Fibroblast of pulmonary artery (primary cell): ENCODE measurements around the gene TMCO4.

Source experiments
- DNase-seq: peaks from one replicate; pipeline ENCODE4 v3.0.0-alpha.2; 2010; ENCODE audit warnings: low read depth
- H3K4me3 ChIP-seq: replicated peaks from 2 replicates; pipeline ENCODE4 v1.5.1; 2011; ENCODE audit warnings: low read depth, mild to moderate bottlenecking, control low read depth, low read length, moderate library complexity
- TF ChIP-seq, protein P1 (sequence below): IDR thresholded peaks from 2 replicates; pipeline ENCODE4 v1.5.1; 2011; ENCODE audit warnings: mild to moderate bottlenecking, control low read depth, low read length, inconsistent platforms; ENCODE audit errors: missing control alignments

Gene TMCO4

DNA sequence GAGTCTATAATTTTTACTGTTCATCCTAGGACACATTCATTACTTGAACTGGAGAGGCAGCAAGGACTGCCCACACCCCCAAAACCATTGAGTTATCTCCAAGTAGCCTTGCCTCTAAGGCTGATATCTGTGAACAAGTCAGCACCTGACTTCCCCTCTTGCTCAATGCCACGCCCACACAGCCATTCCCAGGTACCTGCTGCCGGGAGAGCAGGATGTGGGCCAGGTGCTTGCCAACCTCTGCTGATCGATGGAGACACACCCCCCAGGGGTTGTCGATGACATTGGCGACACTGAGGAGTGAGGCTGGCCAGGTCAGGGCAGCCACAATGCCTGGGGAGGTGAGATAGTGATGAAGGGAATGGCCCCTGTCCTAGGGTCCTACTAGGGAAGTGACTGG, 60.1 kb downstream of the TMCO4 start:
- TF ChIP-seq, protein P1, sequence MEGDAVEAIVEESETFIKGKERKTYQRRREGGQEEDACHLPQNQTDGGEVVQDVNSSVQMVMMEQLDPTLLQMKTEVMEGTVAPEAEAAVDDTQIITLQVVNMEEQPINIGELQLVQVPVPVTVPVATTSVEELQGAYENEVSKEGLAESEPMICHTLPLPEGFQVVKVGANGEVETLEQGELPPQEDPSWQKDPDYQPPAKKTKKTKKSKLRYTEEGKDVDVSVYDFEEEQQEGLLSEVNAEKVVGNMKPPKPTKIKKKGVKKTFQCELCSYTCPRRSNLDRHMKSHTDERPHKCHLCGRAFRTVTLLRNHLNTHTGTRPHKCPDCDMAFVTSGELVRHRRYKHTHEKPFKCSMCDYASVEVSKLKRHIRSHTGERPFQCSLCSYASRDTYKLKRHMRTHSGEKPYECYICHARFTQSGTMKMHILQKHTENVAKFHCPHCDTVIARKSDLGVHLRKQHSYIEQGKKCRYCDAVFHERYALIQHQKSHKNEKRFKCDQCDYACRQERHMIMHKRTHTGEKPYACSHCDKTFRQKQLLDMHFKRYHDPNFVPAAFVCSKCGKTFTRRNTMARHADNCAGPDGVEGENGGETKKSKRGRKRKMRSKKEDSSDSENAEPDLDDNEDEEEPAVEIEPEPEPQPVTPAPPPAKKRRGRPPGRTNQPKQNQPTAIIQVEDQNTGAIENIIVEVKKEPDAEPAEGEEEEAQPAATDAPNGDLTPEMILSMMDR = no peak
- no peak for DNase-seq
- H3K4me3 ChIP-seq = no peak overlapping the region

DNA sequence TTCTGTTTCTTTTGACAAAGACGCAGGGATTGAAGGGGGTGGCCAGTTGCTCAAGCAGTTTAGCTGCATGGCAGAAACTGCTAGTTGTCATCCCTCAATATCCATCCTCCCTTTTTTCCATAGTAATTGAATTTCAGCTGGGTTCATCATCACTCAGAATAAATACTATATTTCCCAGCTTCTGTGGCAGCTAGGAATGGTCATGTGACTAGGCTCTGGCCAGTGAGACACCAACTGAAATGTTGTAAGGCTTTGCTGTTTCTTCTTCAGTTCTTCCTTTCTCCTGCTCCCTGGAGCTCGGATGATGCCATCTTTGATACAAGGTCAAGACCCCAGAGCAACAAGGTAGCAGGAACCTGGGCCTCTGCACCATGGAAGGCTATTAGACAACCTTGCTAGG, 61.0 kb downstream of the TMCO4 start:
- TF ChIP-seq, protein P1 = no peak
- H3K4me3 ChIP-seq = no peak overlapping the region
- DNase-seq = no peak

DNA sequence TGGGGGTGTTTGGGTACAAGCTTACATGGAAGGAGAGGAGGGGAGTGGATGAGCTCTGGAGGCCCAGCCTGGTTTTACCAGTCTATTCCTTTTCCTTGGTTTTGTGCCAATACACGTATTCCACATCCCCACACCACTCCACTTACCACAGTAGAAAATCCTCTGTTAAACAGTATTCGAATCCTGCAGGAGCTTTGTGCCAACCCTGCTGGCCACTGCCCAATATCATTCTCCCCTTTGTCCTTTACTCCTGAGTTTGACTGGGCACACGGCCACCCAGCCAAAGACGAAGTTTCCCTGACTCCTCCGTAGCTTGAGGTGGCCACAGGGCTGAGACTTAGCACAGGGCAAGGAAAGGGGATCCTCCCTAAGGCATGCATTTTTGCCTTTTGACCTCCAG, 61.6 kb downstream of the TMCO4 start:
- DNase-seq = no peak
- TF ChIP-seq, protein P1 = no peak
- no peak overlapping the region for H3K4me3 ChIP-seq

DNA sequence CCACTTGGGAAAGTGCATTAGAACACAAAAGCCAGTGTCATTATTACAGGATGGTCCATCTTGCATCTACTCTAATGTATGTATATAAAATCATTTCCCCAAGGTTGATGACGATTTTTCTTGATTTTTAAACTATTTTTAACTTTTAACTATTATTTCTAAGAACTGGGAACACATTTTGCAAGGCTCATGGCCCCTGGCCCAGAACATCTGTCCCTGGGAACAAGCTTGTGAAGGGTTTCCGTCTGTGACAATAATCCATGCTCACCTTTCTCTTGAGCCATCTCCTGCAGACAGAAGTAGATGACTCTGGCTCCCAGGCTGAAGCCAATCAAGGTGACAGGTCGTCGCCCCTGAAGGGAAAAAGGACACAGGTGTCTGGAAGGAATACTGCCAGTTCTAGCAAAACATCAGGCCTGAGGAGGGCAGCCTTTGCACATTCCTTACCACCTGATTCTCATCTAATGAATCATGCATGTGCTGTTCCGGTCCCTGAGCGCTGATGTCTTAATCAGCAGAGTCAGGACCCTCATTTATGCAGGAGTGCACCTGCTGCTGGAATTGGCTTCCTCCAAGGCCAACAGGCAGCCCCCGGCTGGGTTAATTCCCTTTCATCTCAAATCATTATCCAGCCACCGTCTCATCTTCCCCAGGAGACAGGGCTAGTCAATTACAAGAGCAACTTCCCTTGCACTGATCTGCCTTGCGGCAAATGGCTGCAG, 62.5 kb downstream of the TMCO4 start:
- TF ChIP-seq, protein P1 = peak; percentile 15
- H3K4me3 ChIP-seq = no peak overlapping the region
- peak; percentile 20 for DNase-seq

DNA sequence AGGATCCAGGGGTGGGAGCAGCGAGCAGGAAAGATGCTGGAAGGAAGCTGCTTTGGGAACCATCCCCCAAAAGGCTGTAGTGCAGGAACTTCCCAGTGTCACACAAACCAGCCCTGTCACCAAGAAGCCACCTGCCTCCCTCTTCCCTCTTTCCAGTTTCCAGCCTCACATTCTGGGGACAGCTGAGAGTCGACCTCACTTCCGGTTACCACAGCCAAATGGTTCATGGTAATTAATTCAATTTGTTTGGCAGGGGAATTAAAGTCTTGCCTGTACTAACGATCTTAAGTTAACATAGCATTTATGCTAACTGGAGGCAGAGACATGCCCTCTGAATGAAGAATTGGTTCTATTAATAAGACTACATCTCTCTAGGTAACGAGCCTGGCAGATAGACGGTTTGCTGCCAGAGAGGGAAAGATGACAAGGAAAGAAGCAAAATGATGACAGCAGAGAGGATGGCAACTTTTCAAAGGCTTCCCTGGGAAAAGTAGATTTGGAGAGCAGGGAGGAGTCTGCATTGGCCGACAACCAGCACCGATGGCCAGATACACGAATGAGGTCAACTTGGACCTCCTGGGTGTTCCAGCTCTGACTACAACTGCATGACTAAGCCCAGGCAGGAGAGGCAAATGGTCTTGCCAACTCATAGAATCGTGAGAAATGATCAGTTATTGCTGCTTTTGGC, 64.1 kb downstream of the TMCO4 start:
- peak; percentile 92 for DNase-seq
- H3K4me3 ChIP-seq = no peak overlapping the region
- TF ChIP-seq, protein P1 = no peak

DNA sequence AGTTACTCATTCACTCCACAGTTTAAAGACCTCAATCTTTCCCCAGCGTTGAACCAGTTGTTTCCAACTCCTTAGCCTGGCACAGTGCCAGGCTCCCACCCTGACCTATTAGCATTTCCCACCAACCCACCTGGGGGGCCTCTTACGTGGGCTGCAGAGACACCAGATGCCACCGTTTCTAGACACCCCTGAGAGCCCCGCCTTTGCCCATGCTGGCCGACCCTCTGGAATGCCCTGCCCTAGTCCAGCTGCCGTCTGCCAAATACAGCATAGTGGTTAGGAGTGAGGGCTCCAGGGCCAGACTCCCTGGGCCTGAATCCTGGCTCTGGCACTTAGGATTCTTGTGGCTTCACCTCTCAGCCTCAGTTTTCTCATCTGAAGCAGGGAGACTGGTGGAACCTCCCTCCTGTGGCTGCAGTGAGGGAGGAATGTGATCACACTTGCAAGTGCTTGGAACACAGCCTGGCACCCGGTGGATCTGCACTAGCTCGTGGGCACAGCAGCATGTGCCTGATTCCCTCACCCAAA, 65.2 kb downstream of the TMCO4 start:
- TF ChIP-seq, protein P1 = no peak
- no peak overlapping the region for H3K4me3 ChIP-seq
- peak; percentile 14 for DNase-seq
